Duodenal mucosa (tissue), 2 donors: Measurements from ENCODE around the gene VEPH1.

Source experiments
- H3K27ac ChIP-seq: one replicate; pipeline ENCODE4 v1.7.0; 2013; ENCODE audit warnings: low read depth, low read length
- H3K27me3 ChIP-seq, 2 donors: one replicate each; pipeline ENCODE4 v1.7.0; 2013; ENCODE audit warnings: low read length in 2 of 2, control low read depth in 1 of 2; ENCODE audit not compliant: insufficient read depth in 2 of 2, control insufficient read depth in 1 of 2
- H3K36me3 ChIP-seq, 2 donors: one replicate each; pipeline ENCODE4 v1.7.0; 2013; ENCODE audit warnings: low read length in 2 of 2, control low read depth in 1 of 2; ENCODE audit not compliant: insufficient read depth in 2 of 2, control insufficient read depth in 1 of 2
- H3K4me1 ChIP-seq, 2 donors: one replicate each; pipeline ENCODE4 v1.7.0; 2013; ENCODE audit warnings: low read length in 2 of 2, control low read depth in 1 of 2; ENCODE audit not compliant: insufficient read depth in 2 of 2, control insufficient read depth in 1 of 2
- H3K4me3 ChIP-seq, 2 donors: one replicate each; pipeline ENCODE4 v1.7.0; 2013; ENCODE audit warnings: low read length in 2 of 2, low read depth in 1 of 2
- H3K9ac ChIP-seq, 2 donors: one replicate each; pipeline ENCODE4 v1.7.0; 2013; ENCODE audit warnings: low read length in 2 of 2, low read depth in 1 of 2
- H3K9me3 ChIP-seq, 2 donors: one replicate each; pipeline ENCODE4 v1.7.0; 2013; ENCODE audit warnings: low read length in 2 of 2, control low read depth in 1 of 2; ENCODE audit not compliant: control insufficient read depth in 1 of 2

The VEPH1 gene

DNA sequence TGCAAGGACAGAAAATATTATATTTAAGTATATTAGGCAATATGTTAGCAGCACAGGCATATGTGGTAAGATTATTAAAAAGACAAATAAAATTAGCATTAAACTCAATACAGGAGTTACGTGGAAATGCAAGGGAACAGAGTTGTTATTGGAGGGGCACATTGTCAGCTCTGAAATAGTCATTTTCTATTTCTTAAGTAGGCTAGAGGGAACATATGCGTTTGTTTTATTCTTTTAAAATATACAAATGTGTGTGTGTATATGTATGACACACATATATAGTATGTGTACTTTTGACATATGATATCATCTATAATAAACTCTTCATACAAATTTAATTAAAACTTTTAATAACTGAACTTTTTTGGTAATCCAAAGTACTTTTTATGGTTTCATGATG, 22.8 kb upstream of the VEPH1 start:
- no peak overlapping the region for H3K9ac ChIP-seq
- H3K4me1 ChIP-seq = no peaks in the 10 kb centered on the region
- H3K36me3 ChIP-seq = no peaks in the 10 kb centered on the region
- no peak overlapping the region for H3K27ac ChIP-seq
- no peaks in the 10 kb centered on the region for H3K9me3 ChIP-seq
- no peaks in the 10 kb centered on the region for H3K27me3 ChIP-seq
- H3K4me3 ChIP-seq = no peak overlapping the region

DNA sequence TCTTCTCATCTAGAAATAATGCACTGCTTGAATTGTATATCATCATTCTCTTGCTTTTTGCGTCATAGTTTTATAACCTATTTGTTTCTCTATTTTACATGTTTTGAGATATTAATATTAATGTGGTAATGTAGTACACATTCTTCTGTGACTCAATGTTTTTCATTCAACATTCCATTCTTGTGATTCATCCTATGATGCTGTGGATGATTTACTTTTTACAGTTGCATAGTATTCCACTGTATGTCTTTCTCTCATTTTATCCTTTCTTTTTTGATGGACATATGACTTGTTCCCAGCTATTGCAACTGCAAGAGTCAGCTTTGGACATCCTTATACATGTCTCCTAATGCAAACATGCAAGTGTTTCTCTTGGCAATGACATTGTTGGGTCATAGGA, 20.6 kb upstream of the VEPH1 start:
- Histone ChIP-seq H3K27ac (no peak overlapping the region), H3K9ac (no peak overlapping the region), H3K4me3 (no peak overlapping the region), H3K9me3 (no peaks in the 10 kb centered on the region), H3K4me1 (no peaks in the 10 kb centered on the region), H3K36me3 (no peaks in the 10 kb centered on the region), H3K27me3 (no peaks in the 10 kb centered on the region)

DNA sequence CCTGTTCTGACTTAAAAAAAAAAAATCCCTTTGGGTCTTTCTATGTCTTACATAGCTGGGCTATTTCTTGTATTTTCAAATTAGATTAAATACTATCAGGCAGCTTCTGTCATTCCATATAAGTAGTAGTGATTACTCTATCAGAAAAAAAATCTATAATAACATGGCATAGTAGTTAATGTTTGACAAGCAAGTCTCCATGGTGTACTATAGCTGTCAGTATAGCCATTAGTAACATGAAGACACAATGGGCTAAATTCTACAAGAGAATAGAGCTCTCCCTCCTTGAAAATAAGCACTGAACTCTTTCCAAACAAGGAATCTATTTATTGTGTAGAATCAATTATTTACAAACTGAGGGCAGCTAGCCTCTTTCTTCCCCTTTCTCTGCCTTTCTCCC, 19.4 kb upstream of the VEPH1 start:
- Histone ChIP-seq H3K9me3 (no peaks in the 10 kb centered on the region), H3K4me1 (no peaks in the 10 kb centered on the region), H3K4me3 (no peak overlapping the region), H3K9ac (no peak overlapping the region), H3K27ac (no peak overlapping the region), H3K27me3 (no peaks in the 10 kb centered on the region), H3K36me3 (no peaks in the 10 kb centered on the region)

DNA sequence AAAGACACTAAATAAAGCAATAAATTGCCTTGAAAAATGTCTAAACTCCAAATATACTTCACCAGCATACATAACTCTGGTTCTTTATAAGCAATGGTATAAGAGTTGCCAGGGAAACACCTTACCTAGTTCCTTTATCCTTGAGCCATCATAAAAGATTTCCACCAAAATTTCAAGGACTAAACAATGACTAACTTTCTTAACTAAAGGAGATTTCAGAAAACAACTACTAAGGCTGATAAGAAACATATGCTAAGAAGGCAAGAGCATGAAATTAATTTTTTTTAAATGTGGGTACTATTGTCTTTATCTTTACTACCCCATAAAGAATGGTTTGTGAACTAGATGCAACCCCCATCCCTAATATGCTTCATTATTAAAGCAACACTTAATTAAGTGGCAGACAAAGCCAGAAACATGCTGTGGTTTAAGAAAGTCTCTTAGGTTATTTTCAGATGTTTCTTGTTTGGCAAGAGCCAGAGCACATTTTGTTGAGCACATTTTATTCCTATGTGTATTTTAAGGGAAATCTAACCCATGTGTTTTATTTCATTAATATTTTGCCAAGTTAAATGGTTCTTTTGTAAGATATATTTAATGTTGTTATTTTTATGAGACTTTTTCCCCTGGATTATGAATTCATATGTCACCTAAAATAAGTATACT, 17.4 kb upstream of the VEPH1 start:
- no peaks in the 10 kb centered on the region for H3K9me3 ChIP-seq
- H3K27me3 ChIP-seq = no peaks in the 10 kb centered on the region
- no peaks in the 10 kb centered on the region for H3K36me3 ChIP-seq
- H3K9ac ChIP-seq = no peak overlapping the region
- no peak overlapping the region for H3K4me3 ChIP-seq
- no peaks in the 10 kb centered on the region for H3K4me1 ChIP-seq
- no peak overlapping the region for H3K27ac ChIP-seq

DNA sequence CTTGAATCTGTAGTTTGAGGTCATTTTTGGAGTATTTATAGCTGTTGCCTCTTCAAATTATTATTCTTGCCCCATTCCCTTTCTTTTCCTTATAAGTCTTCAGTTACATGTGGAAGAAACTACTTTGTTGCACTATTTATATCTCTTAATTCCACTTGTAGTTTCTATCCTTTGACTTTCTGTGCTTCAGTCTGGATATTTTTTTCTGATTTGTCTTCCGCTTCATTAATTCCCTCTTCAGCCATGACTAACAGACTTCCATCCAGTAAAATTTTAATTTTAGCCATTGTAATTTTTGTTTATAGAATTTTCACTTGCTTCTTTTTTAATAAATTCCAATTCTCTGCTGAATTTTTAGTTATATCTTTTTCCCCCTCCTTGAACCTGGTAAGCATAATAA, 15.7 kb upstream of the VEPH1 start:
- H3K9me3 ChIP-seq = no peaks in the 10 kb centered on the region
- no peak overlapping the region for H3K27ac ChIP-seq
- H3K4me1 ChIP-seq = no peaks in the 10 kb centered on the region
- H3K4me3 ChIP-seq = no peak overlapping the region
- no peaks in the 10 kb centered on the region for H3K27me3 ChIP-seq
- H3K36me3 ChIP-seq = no peaks in the 10 kb centered on the region
- no peak overlapping the region for H3K9ac ChIP-seq

DNA sequence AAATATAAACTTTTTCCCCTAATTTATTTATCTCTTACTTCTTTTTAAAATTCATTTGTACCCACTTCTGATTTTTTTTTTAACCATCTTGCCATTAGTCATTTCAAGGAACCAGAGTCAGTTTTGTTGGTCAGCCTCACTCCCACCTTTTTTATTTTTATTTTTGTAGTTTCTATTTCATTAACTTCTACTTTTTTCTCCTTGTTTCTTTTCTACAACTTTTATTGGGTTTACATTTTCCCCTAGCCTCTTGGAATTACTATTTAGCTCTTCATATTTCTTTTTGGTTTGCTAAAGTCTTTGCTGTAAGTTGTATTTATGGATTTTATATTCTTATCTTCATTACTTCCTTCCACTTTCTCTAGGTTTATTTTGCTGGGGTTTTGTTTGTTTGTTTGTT, 13.7 kb upstream of the VEPH1 start:
- Histone ChIP-seq H3K4me3 (no peak overlapping the region), H3K27ac (no peak overlapping the region), H3K27me3 (no peaks in the 10 kb centered on the region), H3K9ac (no peak overlapping the region), H3K9me3 (no peaks in the 10 kb centered on the region), H3K36me3 (no peaks in the 10 kb centered on the region), H3K4me1 (no peaks in the 10 kb centered on the region)

DNA sequence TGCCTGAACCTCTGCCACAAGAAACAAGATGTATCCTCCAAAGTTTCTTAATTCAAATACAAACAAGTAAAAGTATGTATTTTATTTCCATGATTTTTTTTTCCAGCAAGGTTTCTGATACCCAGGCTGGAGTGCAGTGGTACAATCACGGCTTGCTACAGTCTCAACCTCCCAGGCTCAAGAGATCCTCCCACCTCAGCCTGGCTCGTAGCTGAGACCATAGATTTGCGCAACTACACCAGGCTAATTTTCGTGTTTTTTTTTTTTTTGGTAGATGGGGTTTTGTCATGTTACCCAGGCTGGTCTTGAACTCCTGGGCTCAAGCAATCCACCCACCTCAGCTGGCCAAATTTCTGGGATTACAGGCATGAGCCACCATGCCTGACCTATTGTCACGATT, 12.2 kb upstream of the VEPH1 start:
- H3K9me3 ChIP-seq = no peaks in the 10 kb centered on the region
- no peak overlapping the region for H3K9ac ChIP-seq
- H3K27ac ChIP-seq = no peak overlapping the region
- H3K36me3 ChIP-seq = no peaks in the 10 kb centered on the region
- H3K4me3 ChIP-seq = no peak overlapping the region
- no peaks in the 10 kb centered on the region for H3K27me3 ChIP-seq
- no peaks in the 10 kb centered on the region for H3K4me1 ChIP-seq

DNA sequence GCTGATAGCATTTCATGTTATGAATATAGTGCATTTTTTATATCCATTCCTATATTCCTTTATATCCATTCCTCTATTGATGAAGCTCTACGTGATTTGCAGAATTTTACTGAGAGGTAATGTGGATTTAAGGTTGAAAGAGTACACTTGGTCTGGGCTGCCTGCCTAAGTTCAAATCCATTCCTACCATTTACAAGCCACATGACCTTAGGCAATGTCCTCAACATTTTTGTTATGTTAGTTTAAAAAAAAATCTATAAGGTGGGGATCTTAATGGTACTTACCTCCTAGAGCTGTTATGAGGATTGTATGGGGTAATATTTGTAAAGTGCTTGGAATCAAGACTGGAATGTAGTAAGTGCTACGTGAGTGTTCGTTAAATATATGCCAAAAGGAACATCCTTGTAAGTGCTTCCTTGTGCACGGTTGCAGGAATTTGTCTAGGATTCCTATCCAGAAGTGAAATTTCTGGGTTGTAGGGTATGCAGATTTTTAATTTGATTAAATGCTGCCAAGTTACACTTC, 11.2 kb upstream of the VEPH1 start:
- Histone ChIP-seq H3K27ac (no peak overlapping the region), H3K4me3 (no peak overlapping the region), H3K9me3 (no peaks in the 10 kb centered on the region), H3K4me1 (no peaks in the 10 kb centered on the region), H3K36me3 (no peaks in the 10 kb centered on the region), H3K27me3 (no peaks in the 10 kb centered on the region), H3K9ac (no peak overlapping the region)

DNA sequence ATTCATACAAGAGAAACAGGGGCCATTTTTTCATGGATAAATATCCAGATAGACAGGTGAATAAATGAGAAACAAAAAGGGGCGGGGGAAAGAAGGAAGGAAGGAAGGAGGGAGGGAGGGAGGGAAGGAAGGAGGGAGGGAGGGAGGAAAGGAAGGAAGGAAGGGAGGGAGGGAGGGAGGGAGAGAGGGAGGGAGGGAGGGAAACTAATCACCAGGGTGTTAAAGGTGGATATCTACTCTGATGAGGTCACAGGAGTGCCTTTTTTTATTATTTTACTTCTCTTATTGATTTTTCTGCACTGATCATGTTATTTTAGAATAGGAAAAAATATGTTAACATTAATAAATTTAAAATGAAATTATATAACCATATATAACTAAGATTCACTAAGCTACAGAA, 10.4 kb upstream of the VEPH1 start:
- H3K4me1 ChIP-seq = no peaks in the 10 kb centered on the region
- no peak overlapping the region for H3K9ac ChIP-seq
- no peaks in the 10 kb centered on the region for H3K36me3 ChIP-seq
- H3K4me3 ChIP-seq = no peak overlapping the region
- H3K27me3 ChIP-seq = no peaks in the 10 kb centered on the region
- H3K27ac ChIP-seq = no peak overlapping the region
- H3K9me3 ChIP-seq = no peaks in the 10 kb centered on the region

DNA sequence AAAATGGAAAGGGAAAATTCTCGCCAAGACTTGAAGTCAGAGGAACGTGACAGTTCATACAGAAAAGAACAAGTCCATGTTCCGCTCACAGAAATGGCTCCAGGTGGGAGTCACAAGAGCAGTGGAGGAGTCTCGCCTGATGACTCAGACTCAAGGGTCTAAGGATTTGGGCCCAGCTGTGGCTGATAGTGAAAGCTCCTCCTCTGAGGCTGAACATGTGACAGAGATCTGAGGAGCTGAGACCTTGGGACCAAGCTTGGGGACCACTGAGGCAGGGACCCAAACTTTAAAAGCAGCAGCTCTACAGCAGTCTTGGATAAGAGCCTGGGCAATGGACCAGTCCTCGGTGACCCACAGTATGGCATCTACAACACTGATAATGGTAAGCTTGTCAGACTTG, 9.3 kb upstream of the VEPH1 start:
- no peak overlapping the region for H3K9ac ChIP-seq

DNA sequence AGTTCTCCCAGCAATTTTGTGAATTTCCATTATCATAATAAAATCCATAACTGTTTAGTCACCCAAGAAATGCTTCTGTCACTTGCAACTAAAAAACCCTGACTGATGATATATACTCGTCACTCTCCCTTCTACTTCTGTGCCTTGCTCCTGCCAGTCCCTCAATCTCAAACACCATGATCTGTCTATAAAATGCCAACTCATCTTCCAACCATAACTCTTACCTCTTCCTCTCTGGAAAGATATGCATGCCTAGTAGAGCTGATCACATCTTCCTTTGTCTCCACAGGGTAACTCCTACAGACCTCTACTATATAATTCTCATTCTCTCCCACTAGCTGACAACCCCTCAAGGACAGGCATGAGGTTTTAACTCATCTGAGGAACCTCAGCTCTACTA, 5.2 kb upstream of the VEPH1 start:
- Histone ChIP-seq H3K9me3 (no peaks in the 10 kb centered on the region), H3K36me3 (no peaks in the 10 kb centered on the region), H3K4me3 (no peak overlapping the region), H3K27me3 (no peaks in the 10 kb centered on the region), H3K9ac (no peak overlapping the region), H3K27ac (no peak overlapping the region), H3K4me1 (no peaks in the 10 kb centered on the region)

More for the DNA sequence above, 9.3 kb upstream of the VEPH1 start:
- Histone ChIP-seq H3K9me3 (no peaks in the 10 kb centered on the region), H3K4me3 (no peak overlapping the region), H3K4me1 (no peaks in the 10 kb centered on the region), H3K27ac (no peak overlapping the region), H3K27me3 (no peaks in the 10 kb centered on the region), H3K36me3 (no peaks in the 10 kb centered on the region)
